HepG2 (cell line): ENCODE measurements around the gene TPSB2. TPM values are rescaled to one million over a fixed set of nuclear protein-coding genes. Genes with fewer than 3 reads are reported as not detected.

Experiments used
- ERF ChIP-seq: IDR thresholded peaks from 2 replicates; pipeline ENCODE4 v1.6.1; 2018; ENCODE audit warnings: missing biosample characterization, missing genetic modification reagents
- FOXM1 ChIP-seq: sonication (generic); formaldehyde crosslinking; IDR thresholded peaks from 2 replicates; pipeline ENCODE4 v1.5.0; 2020; ENCODE audit warnings: missing genetic modification reagents
- HCFC1 ChIP-seq: fragments of 150-350 bp; IDR thresholded peaks from 2 replicates; pipeline ENCODE4 v1.6.1; 2014; ENCODE audit warnings: low read depth, low read length
- HNF1A ChIP-seq, 2 experiments: sonication (generic) in 1 of 2; formaldehyde crosslinking in 1 of 2; IDR thresholded peaks; 2 replicates each; pipeline versions ENCODE4 v1.4.0 to v1.6.1; 2016 to 2020; ENCODE audit warnings: borderline replicate concordance in 1 of 2, low read depth in 1 of 2, mild to moderate bottlenecking in 1 of 2, missing genetic modification reagents in 1 of 2
- HNF4A ChIP-seq: sonication (generic); formaldehyde crosslinking; IDR thresholded peaks from 2 replicates; pipeline ENCODE4 v1.4.0; 2020; ENCODE audit warnings: missing genetic modification reagents
- HOXA5 ChIP-seq: sonication (generic); formaldehyde crosslinking; IDR thresholded peaks from 2 replicates; pipeline ENCODE4 v1.4.0; 2020; ENCODE audit warnings: missing genetic modification reagents
- KAT8 ChIP-seq: IDR thresholded peaks from 2 replicates; pipeline ENCODE4 v1.6.1; 2016; ENCODE audit warnings: missing genetic modification reagents, missing compliant biosample characterization
- KDM1A ChIP-seq: IDR thresholded peaks from 2 replicates; pipeline ENCODE4 v1.6.1; 2016; ENCODE audit warnings: missing compliant biosample characterization
- MED8 ChIP-seq: sonication (generic); formaldehyde crosslinking; IDR thresholded peaks from 2 replicates; pipeline ENCODE4 v1.8.1; 2023; ENCODE audit warnings: mild to moderate bottlenecking, missing genetic modification reagents; ENCODE audit not compliant: insufficient replicate concordance
- NFIB ChIP-seq: sonication (generic); formaldehyde crosslinking; IDR thresholded peaks from 2 replicates; pipeline ENCODE4 v1.9.0; 2021; ENCODE audit warnings: missing genetic modification reagents, mild to moderate bottlenecking, borderline replicate concordance
- NFKB2 ChIP-seq: sonication (generic); formaldehyde crosslinking; IDR thresholded peaks from 2 replicates; pipeline ENCODE4 v1.4.0; 2020; ENCODE audit warnings: missing genetic modification reagents, borderline replicate concordance
- PLRG1 ChIP-seq: fragments of 450-650 bp; conservative IDR thresholded peaks from 2 replicates; pipeline ENCODE4 v1.6.1; 2016
- RFXAP ChIP-seq: sonication (generic); formaldehyde crosslinking; IDR thresholded peaks from 2 replicates; pipeline ENCODE4 v1.4.0; 2020; ENCODE audit warnings: missing genetic modification reagents, borderline replicate concordance
- SP140L ChIP-seq: sonication (generic); formaldehyde crosslinking; IDR thresholded peaks from 2 replicates; pipeline ENCODE4 v1.4.0; 2020; ENCODE audit warnings: missing genetic modification reagents, borderline replicate concordance
- STAT6 ChIP-seq: sonication (generic); formaldehyde crosslinking; IDR thresholded peaks from 2 replicates; pipeline ENCODE4 v1.4.0; 2020; ENCODE audit warnings: missing genetic modification reagents, mild to moderate bottlenecking, borderline replicate concordance
- TBL1XR1 ChIP-seq: fragments of 150-350 bp; IDR thresholded peaks from 2 replicates; pipeline ENCODE4 v1.6.1; 2014; ENCODE audit warnings: borderline replicate concordance, low read length; ENCODE audit not compliant: partially characterized antibody
- TBX3 ChIP-seq: fragments of 450-650 bp; IDR thresholded peaks from 2 replicates; pipeline ENCODE4 v1.6.1; 2017; ENCODE audit warnings: antibody characterized with exemption, mild to moderate bottlenecking, inconsistent platforms, borderline replicate concordance
- ZFP62 ChIP-seq: sonication (generic); formaldehyde crosslinking; IDR thresholded peaks from 2 replicates; pipeline ENCODE4 v1.4.0; 2020; ENCODE audit warnings: missing genetic modification reagents
- ZMAT3 ChIP-seq: sonication (generic); formaldehyde crosslinking; conservative IDR thresholded peaks from 2 replicates; pipeline ENCODE4 v1.7.0; 2021; ENCODE audit warnings: missing genetic modification reagents
- ZNF121 ChIP-seq: sonication (generic); formaldehyde crosslinking; IDR thresholded peaks from 2 replicates; pipeline ENCODE4 v1.5.0; 2020; ENCODE audit warnings: mild to moderate bottlenecking, missing genetic modification reagents
- ZNF136 ChIP-seq: sonication (generic); formaldehyde crosslinking; IDR thresholded peaks from 2 replicates; pipeline ENCODE4 v1.8.1; 2022; ENCODE audit warnings: low read depth, mild to moderate bottlenecking, moderate library complexity, missing genetic modification reagents
- ZNF724P ChIP-seq: sonication (generic); formaldehyde crosslinking; IDR thresholded peaks from 2 replicates; pipeline ENCODE4 v1.8.0; 2022; ENCODE audit warnings: missing genetic modification reagents, borderline replicate concordance
- ZNF746 ChIP-seq: sonication (generic); formaldehyde crosslinking; IDR thresholded peaks from 2 replicates; pipeline ENCODE4 v1.8.0; 2022; ENCODE audit warnings: mild to moderate bottlenecking, missing genetic modification reagents
- ZNF768 ChIP-seq: sonication (generic); formaldehyde crosslinking; IDR thresholded peaks from 2 replicates; pipeline ENCODE4 v1.4.0; 2020; ENCODE audit warnings: missing genetic modification reagents
- polyA plus RNA-seq, 8 experiments: library from polyadenylated mRNA; depleted of rRNA in 3 of 8; stranded (reverse) in 7 of 8; unstranded in 1 of 8; fragments of >200 nt; fragmentation: Illumina TruSeq in 4 of 8; extraction: Trizol in 4 of 8; gene quantifications; 2 replicates each; pipeline versions ENCODE4 v1.2.1 to v1.2.3, GENCODE V29; 2011 to 2016; ENCODE audit warnings: low read depth in 4 of 8, missing spikeins in 1 of 8, mixed read lengths in 1 of 8; ENCODE audit not compliant: insufficient read depth in 1 of 8
- total RNA-seq, 5 experiments: library from RNA; depleted of rRNA; stranded (reverse); fragments of >200 nt; fragmentation: Illumina TruSeq; extraction: Trizol; gene quantifications; 2 replicates each; pipeline ENCODE4 v1.2.3, GENCODE V29; 2016; ENCODE audit warnings: low read depth in 1 of 5

Gene TPSB2
- total and polyA plus RNA-seq, 2 of the 13 experiments (the other 11 are each of a cell fraction or from before 2014, with no cell fraction given), result not detected

- TF ChIP-seq STAT6 (CRISPR knock-in tag) (no peak), FOXM1 (CRISPR knock-in tag) (0 out of 2 replicates have a peak, but pooled peaks have one; percentile 73), MED8 (CRISPR knock-in tag) (no peak), KAT8 (CRISPR knock-in tag) (no peak), PLRG1 (no peak), TBL1XR1 (no peak), ZNF768 (peak; percentile 56; the same call in 1 of the 2 replicates), ERF (peak; percentile 88), HNF4A (CRISPR knock-in tag) (no peak), ZNF121 (CRISPR knock-in tag) (no peak), KDM1A (no peak), SP140L (peak; percentile 62; the same call in 1 of the 2 replicates), ZMAT3 (CRISPR knock-in tag) (peak; percentile 96), HOXA5 (CRISPR knock-in tag) (peak; percentile 96), TBX3 (no peak), ZNF136 (CRISPR knock-in tag) (no peak), ZNF746 (no peak), NFKB2 (CRISPR knock-in tag) (peak; percentile 82; the same call in 1 of the 2 replicates), ZFP62 (no peak), HNF1A (IDR thresholded peaks at IDR 0.05; ENCODE audit: low read depth) (no peak), HNF1A (CRISPR knock-in tag; IDR thresholded peaks at IDR 0.05; ENCODE audit: borderline replicate concordance) (no peak), ZNF724P (CRISPR knock-in tag) (no peak), NFIB (CRISPR knock-in tag) (no peak), RFXAP (CRISPR knock-in tag) (peak; percentile 73; the same call in 1 of the 2 replicates), HCFC1 (no peak)
Observed at GRCh38 chr16:1188432-1189189, 41.4 kb downstream of the TPSB2 start (continued).
